Stimulated activated CD4-positive, alpha-beta T cell treated with anti-CD3 and anti-CD28 coated beads, Interleukin-15, amount 100 ng/mL, for 24 hours (primary cell): ENCODE data around the gene ALDH16A1.

Experiments used
- DNase-seq: peaks from one replicate; pipeline ENCODE4 v3.0.0-alpha.2; 2020

Gene ALDH16A1

GRCh38 chr19:49423985-49424303, 29.1 kb upstream of the ALDH16A1 start:
- no peak for DNase-seq

- DNase-seq, result no peak
Measured at GRCh38 chr19:49425178-49425577, 27.8 kb upstream of the ALDH16A1 start, which contains the start of gene GFY. Gene GFY, plus strand, starts transcription at chr19:49425388. Its CDS starts 1,043 bp downstream, at chr19:49426431.

GRCh38 chr19:49425922-49426592, 27.0 kb upstream of the ALDH16A1 start:
- peak; percentile 61 for DNase-seq

GRCh38 chr19:49427339-49427738, 25.7 kb upstream of the ALDH16A1 start:
- no peak for DNase-seq

GRCh38 chr19:49427855-49428546, 25.0 kb upstream of the ALDH16A1 start:
- peak; percentile 47 for DNase-seq

- DNase-seq, result no peak
Measured at GRCh38 chr19:49428547-49429451, 24.2 kb upstream of the ALDH16A1 start.

GRCh38 chr19:49430172-49430677, 22.8 kb upstream of the ALDH16A1 start:
- DNase-seq, result no peak

GRCh38 chr19:49430678-49431329, 22.2 kb upstream of the ALDH16A1 start:
- DNase-seq, result peak; percentile 61

- DNase-seq, result peak; percentile 38
Measured at GRCh38 chr19:49431330-49431749, 21.7 kb upstream of the ALDH16A1 start.

GRCh38 chr19:49432141-49433073, 20.6 kb upstream of the ALDH16A1 start:
- peak; percentile 57 for DNase-seq

- no peak for DNase-seq
Measured at GRCh38 chr19:49433240-49433901, 19.7 kb upstream of the ALDH16A1 start.

- no peak for DNase-seq
Measured at GRCh38 chr19:49434907-49435583, 18.0 kb upstream of the ALDH16A1 start.

GRCh38 chr19:49435670-49436069, 17.4 kb upstream of the ALDH16A1 start:
- DNase-seq, result no peak

- peak; percentile 79 for DNase-seq
Measured at GRCh38 chr19:49436381-49437017, 16.5 kb upstream of the ALDH16A1 start.

GRCh38 chr19:49437231-49437630, 15.8 kb upstream of the ALDH16A1 start:
- DNase-seq, result no peak

GRCh38 chr19:49438261-49438660, 14.8 kb upstream of the ALDH16A1 start:
- DNase-seq, result no peak

GRCh38 chr19:49439836-49440235, 13.2 kb upstream of the ALDH16A1 start:
- no peak for DNase-seq

- DNase-seq, result no peak
Measured at GRCh38 chr19:49440439-49441209, 12.4 kb upstream of the ALDH16A1 start.
